Testis (tissue), 3 donors: ENCODE measurements around the gene WDR33. TPM values are rescaled to one million over a fixed set of nuclear protein-coding genes. Genes with fewer than 3 reads are reported as not detected.

Source experiments
- DNase-seq: peaks from one replicate; pipeline ENCODE4 v3.0.0-alpha.2; 2019
- H3K27ac ChIP-seq, 2 donors: fragments of 200-600 bp; sonication (generic); one replicate each; pipeline ENCODE4 v1.5.1; 2019
- H3K27me3 ChIP-seq: fragments of 200-600 bp; sonication (generic); one replicate; pipeline ENCODE4 v1.5.1; 2019
- H3K36me3 ChIP-seq: fragments of 200-600 bp; sonication (generic); one replicate; pipeline ENCODE4 v1.5.1; 2017; ENCODE audit warnings: low read depth; ENCODE audit errors: missing control alignments
- H3K4me1 ChIP-seq: fragments of 200-600 bp; sonication (generic); one replicate; pipeline ENCODE4 v1.5.1; 2019
- H3K4me3 ChIP-seq, 2 donors: fragments of 200-600 bp; sonication (generic); one replicate each; pipeline ENCODE4 v1.5.1; 2017 to 2019
- H3K9me3 ChIP-seq: fragments of 200-600 bp; sonication (generic); one replicate; pipeline ENCODE4 v1.5.1; 2017
- POLR2A ChIP-seq: fragments of 450-650 bp; IDR thresholded peaks from one replicate; pipeline ENCODE4 v1.6.1; 2017; ENCODE audit warnings: antibody characterized with exemption, mild to moderate bottlenecking, moderate library complexity
- WGBS, 2 donors: methylation state at CpG; one replicate each; pipeline ENCODE4 v1.1.5; 2018; 5-methylcytosine and 5-hydroxymethylcytosine counted together
- intact Hi-C: fragments of 100-400 bp; cut with DNase I; formaldehyde crosslinking; loops from one replicate; pipeline ENCODE4 v1.15.1; 2023; ENCODE audit warnings: low total_unique reads
- polyA plus RNA-seq: library from polyadenylated mRNA; stranded (reverse); fragments of 350-450 nt; fragmentation: Illumina TruSeq; extraction: RNeasy Lipid Tissue Mini Kit (QIAGEN cat#74804); gene quantifications from one replicate; pipeline ENCODE4 v1.2.3, GENCODE V29; 2014; ENCODE audit warnings: low read depth, low replicate concordance; ENCODE audit not compliant: insufficient read depth
- total RNA-seq, 2 donors: library from RNA; depleted of rRNA; stranded (reverse); fragments of >200 nt; gene quantifications; one replicate each; pipeline ENCODE4 v1.2.3, GENCODE V29; 2016
- TF ChIP-seq, protein P1 (sequence below), 3 experiments: fragments of 450-650 bp in 2 of 3; fragments of 200-600 bp in 1 of 3; sonication (generic) in 1 of 3; IDR thresholded peaks; one replicate each; pipeline ENCODE4 v1.5.1; 2016 to 2019; ENCODE audit warnings: antibody characterized with exemption in 3 of 3, mild to moderate bottlenecking in 2 of 3, moderate library complexity in 1 of 3

WDR33 gene
- total and polyA plus RNA-seq, 3 donors from 2014 or later: 57.4 to 65.8 (median 62.1) TPM

DNA sequence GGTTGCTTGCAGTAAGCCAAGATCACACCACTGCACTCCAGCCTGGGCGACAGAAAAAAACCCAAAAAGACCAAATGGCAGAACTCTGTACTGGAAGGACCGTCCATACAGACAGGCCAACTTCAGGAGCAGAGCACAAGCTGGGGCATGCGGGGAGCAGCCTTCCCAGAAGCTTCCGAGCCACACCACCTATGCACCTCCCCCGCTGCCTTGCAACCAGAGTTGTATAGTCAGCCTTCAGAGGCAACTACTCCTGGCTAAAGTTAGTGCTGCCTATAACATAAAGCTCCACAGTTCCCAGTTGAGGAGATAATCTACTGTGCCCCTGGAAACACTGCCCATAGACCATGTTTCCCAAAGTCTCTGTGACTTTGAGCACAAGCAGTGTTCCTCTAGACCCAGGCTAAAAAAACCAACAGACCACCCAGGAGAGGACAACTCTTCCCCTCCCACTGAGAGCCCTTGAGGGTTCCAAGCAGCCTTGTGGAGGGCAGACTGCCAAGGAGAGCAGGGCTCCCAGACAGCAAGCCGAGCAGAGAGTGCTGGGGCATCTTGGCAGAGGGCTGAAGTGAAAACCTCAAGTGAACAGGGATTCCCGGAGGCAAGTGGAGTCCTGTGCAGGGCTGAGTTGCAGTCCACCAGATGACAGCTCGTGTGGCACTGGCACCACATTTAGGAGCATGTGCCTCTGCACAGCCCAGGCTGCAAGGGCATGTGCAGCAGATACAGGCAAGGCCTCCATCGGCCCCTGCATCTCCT is 102.9 kb downstream of the WDR33 start:
- Histone ChIP-seq H3K27ac (peak overlapping the region in 1 of 2 donors; percentile 48), H3K9me3 (no peaks in the 10 kb centered on the region), H3K27me3 (no peaks in the 10 kb centered on the region), H3K4me1 (peaks cover 22% of the 10 kb centered on the region), H3K36me3 (no peaks in the 10 kb centered on the region), H3K4me3 (no peak overlapping the region)
- intact Hi-C loops: no loop called here
- TF ChIP-seq, protein P1, sequence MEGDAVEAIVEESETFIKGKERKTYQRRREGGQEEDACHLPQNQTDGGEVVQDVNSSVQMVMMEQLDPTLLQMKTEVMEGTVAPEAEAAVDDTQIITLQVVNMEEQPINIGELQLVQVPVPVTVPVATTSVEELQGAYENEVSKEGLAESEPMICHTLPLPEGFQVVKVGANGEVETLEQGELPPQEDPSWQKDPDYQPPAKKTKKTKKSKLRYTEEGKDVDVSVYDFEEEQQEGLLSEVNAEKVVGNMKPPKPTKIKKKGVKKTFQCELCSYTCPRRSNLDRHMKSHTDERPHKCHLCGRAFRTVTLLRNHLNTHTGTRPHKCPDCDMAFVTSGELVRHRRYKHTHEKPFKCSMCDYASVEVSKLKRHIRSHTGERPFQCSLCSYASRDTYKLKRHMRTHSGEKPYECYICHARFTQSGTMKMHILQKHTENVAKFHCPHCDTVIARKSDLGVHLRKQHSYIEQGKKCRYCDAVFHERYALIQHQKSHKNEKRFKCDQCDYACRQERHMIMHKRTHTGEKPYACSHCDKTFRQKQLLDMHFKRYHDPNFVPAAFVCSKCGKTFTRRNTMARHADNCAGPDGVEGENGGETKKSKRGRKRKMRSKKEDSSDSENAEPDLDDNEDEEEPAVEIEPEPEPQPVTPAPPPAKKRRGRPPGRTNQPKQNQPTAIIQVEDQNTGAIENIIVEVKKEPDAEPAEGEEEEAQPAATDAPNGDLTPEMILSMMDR (IDR thresholded peaks at IDR 0.05): no peak
- no peak for TF ChIP-seq POLR2A
- 44 to 50% methylated on average over 6 to 9 of the region's 9 CpGs for WGBS, 2 donors
- DNase-seq: peak; percentile 80

DNA sequence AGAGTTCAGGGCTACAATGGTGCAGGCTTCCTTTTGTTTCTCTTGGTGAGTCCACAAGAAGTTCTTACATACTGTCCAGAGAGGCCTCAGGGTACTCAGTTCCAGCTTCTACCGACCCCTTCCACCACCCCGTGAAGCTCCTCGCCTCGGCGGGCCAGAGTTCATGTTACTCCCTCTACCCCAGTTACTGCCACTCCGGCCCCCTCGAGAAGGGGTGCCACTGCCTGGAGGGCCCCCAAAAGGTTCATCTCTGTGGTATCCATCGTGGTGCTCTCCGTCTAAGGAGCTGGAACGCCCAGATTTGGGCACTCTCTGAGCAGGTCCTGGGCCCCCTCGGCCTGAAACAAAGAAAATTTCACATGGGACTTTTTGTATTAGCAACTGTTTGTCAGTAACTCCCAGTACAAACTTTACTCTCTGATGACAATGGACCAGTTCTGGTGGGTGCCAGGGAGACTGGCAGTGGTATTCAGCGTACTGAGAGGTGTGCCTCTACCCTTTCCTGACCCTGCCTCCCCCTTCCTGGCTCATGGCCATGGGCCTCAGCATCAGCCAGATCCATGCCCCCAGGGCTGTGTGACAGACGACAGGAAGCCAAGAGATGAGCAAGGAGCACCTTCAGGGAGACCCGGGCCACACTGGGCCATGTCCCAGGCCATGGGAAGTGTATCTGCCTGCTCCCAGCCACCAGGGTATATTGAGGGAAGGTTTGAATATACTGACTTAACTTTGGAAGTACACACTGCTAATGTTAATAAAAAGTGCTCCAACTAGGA is 104.6 kb downstream of the WDR33 start:
- intact Hi-C loops: no loop called here
- no peak for TF ChIP-seq POLR2A
- TF ChIP-seq, protein P1 (IDR thresholded peaks at IDR 0.05): no peak
- H3K36me3 ChIP-seq: no peaks in the 10 kb centered on the region

DNA sequence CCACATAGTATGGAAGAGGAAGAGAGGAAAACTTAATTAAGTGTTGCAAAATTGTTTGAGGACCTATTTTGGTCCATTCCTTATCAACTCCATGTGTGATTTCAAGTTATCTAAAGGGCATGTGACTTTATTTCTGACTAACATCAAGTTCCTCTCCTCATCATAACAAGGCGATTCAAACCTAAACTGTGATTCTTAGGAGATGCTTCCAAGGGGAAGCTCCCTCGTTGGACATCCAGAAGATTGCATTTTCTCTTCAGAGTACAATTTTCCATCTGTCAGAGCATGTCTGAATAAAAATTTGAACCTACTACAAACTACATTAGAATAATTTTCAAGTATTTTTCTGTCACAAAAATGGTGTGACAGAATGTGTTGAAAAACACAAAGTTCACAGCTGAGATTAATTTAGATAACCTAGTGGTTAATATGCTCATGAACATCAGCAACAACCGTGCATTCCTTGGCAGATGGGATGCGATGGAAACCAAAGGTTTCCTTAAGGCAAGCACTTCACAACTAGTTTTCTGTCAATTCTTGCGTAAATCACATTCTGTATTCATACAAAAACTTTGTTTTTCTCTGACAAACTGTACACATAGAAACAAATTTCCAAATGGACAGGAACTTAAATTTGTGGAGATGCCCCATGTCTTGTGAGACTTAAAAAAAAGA is 105.4 kb downstream of the WDR33 start:
- intact Hi-C loops: no loop called here

More for the DNA sequence above, 104.6 kb downstream of the WDR33 start:
- Histone ChIP-seq H3K4me3 (no peak overlapping the region), H3K9me3 (no peaks in the 10 kb centered on the region), H3K4me1 (peaks cover 24% of the 10 kb centered on the region), H3K27me3 (no peaks in the 10 kb centered on the region), H3K27ac (no peak overlapping the region)
- DNase-seq: no peak
- 89 to 91% methylated on average over 13 to 14 of the region's 14 CpGs for WGBS, 2 donors

DNA sequence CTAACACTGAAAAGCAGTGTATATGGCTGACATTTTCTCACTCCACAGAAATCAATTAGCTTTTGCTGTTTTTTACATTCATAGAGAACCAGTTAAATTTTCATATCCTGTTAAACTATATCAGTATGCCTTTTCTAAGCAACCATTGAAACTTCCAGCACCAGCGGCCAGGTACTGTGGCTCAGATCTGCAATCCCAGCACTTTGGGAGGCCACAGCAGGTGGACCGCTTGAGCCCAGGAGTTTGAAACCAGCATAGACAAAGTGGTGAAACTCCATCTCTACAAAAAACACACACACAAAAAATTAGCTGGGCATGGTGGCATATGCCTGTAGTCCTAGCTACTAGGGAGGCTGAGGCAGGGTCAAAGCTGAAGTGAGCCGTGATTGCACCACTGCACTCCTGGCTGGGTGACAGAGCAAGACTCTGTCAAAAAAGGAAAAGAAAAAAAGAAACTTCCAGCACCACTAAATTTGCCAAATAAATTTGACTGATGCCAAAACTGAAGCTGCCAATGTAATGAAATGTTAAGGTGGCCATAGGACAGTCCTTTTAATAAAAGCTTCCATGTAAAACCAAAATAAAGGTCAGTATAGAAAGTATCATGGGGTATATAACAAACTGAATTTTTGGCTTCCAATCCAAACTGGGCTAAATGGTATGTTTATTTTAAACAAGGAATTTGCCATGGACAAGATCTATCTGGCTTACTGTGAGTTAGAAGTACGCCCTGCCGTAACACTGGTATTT is 106.2 kb downstream of the WDR33 start:
- no peak overlapping the region for H3K27ac ChIP-seq
- intact Hi-C loops: no loop called here
- no peaks in the 10 kb centered on the region for H3K36me3 ChIP-seq
- TF ChIP-seq, protein P1 (IDR thresholded peaks at IDR 0.05): no peak
- WGBS, 2 donors: 85 to 92% methylated on average over 5 of the region's 5 CpGs
- H3K4me1 ChIP-seq: peaks cover 34% of the 10 kb centered on the region
- no peak for DNase-seq
- no peak overlapping the region for H3K4me3 ChIP-seq
- H3K27me3 ChIP-seq: no peaks in the 10 kb centered on the region
- no peaks in the 10 kb centered on the region for H3K9me3 ChIP-seq

More for the DNA sequence above, 105.4 kb downstream of the WDR33 start:
- no peak for DNase-seq
- Histone ChIP-seq H3K27me3 (no peaks in the 10 kb centered on the region), H3K36me3 (no peaks in the 10 kb centered on the region), H3K9me3 (no peaks in the 10 kb centered on the region), H3K27ac (no peak overlapping the region), H3K4me1 (peaks cover 29% of the 10 kb centered on the region), H3K4me3 (no peak overlapping the region)
- TF ChIP-seq, protein P1 (IDR thresholded peaks at IDR 0.05): no peak
- TF ChIP-seq POLR2A: no peak
- WGBS, 2 donors: 84 to 85% methylated on average over 5 of the region's 5 CpGs
